Endothelial cell of umbilical vein (primary cell): ENCODE measurements around the gene APIP.

Source experiments
- CTCF ChIP-seq, 2 donors: IDR thresholded peaks; 1 replicate in 1 of 2; 2 replicates in 1 of 2; pipeline ENCODE4 v1.5.1; 2011; ENCODE audit warnings: low read length in 2 of 2, mild to moderate bottlenecking in 2 of 2, moderate library complexity in 2 of 2, control low read depth in 1 of 2, inconsistent platforms in 1 of 2, low read depth in 1 of 2; ENCODE audit not compliant: insufficient read depth in 1 of 2; ENCODE audit errors: extremely low read depth in 1 of 2
- EZH2 ChIP-seq: IDR thresholded peaks from 2 replicates; pipeline ENCODE4 v1.6.1; 2012; ENCODE audit warnings: borderline replicate concordance, low read depth, mild to moderate bottlenecking, moderate library complexity, low read length, inconsistent platforms; ENCODE audit not compliant: severe bottlenecking
- JUN ChIP-seq: IDR thresholded peaks from 2 replicates; pipeline ENCODE4 v1.6.1; 2011; ENCODE audit warnings: borderline replicate concordance, low read depth; ENCODE audit not compliant: insufficient read length, insufficient read depth
- POLR2A ChIP-seq: IDR thresholded peaks from 2 replicates; pipeline ENCODE4 v1.6.1; 2012; ENCODE audit warnings: low read depth, mild to moderate bottlenecking, control low read depth, low read length
- POLR2AphosphoS5 ChIP-seq: IDR thresholded peaks from 2 replicates; pipeline ENCODE4 v1.6.1; 2012; ENCODE audit warnings: low read depth, mild to moderate bottlenecking, control low read depth, low read length, moderate library complexity; ENCODE audit not compliant: insufficient read depth
- TF ChIP-seq, protein P1 (sequence below): IDR thresholded peaks from 2 replicates; pipeline ENCODE4 v1.6.1; 2011; ENCODE audit not compliant: insufficient read depth, insufficient read length

GRCh38 chr11:34929794-34930763, 13.9 kb upstream of the APIP start:
- TF ChIP-seq CTCF (IDR thresholded peaks at IDR 0.05; ENCODE audit: extremely low read depth in 1 of 2, insufficient read depth in 1 of 2, low read depth in 1 of 2, low read length in 2 of 2) (no peak), POLR2A (no peak), JUN (no peak), EZH2 (no peak), POLR2AphosphoS5 (no peak)
- TF ChIP-seq, protein P1, sequence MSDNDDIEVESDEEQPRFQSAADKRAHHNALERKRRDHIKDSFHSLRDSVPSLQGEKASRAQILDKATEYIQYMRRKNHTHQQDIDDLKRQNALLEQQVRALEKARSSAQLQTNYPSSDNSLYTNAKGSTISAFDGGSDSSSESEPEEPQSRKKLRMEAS, result no peak
